HFF-Myc (cell line): ENCODE measurements around the gene OGA.

Source experiments
- DNase-seq: peaks from one replicate; pipeline ENCODE4 v3.0.0-alpha.2; 2011; ENCODE audit warnings: low read depth; ENCODE audit errors: extremely low read depth
- H3K4me3 ChIP-seq: replicated peaks from 2 replicates; pipeline ENCODE4 v1.5.1; 2011; ENCODE audit warnings: low read depth, mild to moderate bottlenecking, control low read depth, low read length
- CTCF ChIP-seq: IDR thresholded peaks from 2 replicates; pipeline ENCODE4 v1.5.1; 2012; ENCODE audit warnings: mild to moderate bottlenecking, low read depth, low read length, control low read depth; ENCODE audit errors: missing control alignments

Gene OGA

GRCh38 chr10:101818872-101819633, 809 bp upstream of the OGA start:
- DNase-seq, result no peak
- no peak for TF ChIP-seq CTCF

GRCh38 chr10:101817337-101818118, 716 bp downstream of the OGA start:
- no peak for TF ChIP-seq CTCF
- DNase-seq, result peak; percentile 85
- peak overlapping the region; percentile 96 for H3K4me3 ChIP-seq

More at GRCh38 chr10:101818872-101819633, 809 bp upstream of the OGA start:
- peak overlapping the region; percentile 96 for H3K4me3 ChIP-seq

- DNase-seq, result no peak
- peak overlapping the region; percentile 96 for H3K4me3 ChIP-seq
- TF ChIP-seq CTCF, result no peak
Measured at GRCh38 chr10:101816913-101817336, 1.3 kb downstream of the OGA start.

- H3K4me3 ChIP-seq, result peak overlapping the region; percentile 96
- no peak for DNase-seq
- no peak for TF ChIP-seq CTCF
Measured at GRCh38 chr10:101816376-101816775, 1.9 kb downstream of the OGA start.

- no peak for TF ChIP-seq CTCF
- peak overlapping the region; percentile 96 for H3K4me3 ChIP-seq
- DNase-seq, result no peak
Measured at GRCh38 chr10:101814466-101815071, 3.7 kb downstream of the OGA start.

- DNase-seq, result no peak
- H3K4me3 ChIP-seq, result no peak overlapping the region
- no peak for TF ChIP-seq CTCF
Measured at GRCh38 chr10:101812606-101813005, 5.6 kb downstream of the OGA start.
